Measurements from ENCODE around the gene BAIAP2. TPM values are rescaled to one million over a fixed set of nuclear protein-coding genes. Genes with fewer than 3 reads are reported as not detected.
A peak's percentile ranks its signal among the peaks of the same experiment; 100 is the strongest.

The BAIAP2 gene
- total RNA-seq, 6 donors from 2014 or later = 90.7 to 231 (median 123) TPM

DNA sequence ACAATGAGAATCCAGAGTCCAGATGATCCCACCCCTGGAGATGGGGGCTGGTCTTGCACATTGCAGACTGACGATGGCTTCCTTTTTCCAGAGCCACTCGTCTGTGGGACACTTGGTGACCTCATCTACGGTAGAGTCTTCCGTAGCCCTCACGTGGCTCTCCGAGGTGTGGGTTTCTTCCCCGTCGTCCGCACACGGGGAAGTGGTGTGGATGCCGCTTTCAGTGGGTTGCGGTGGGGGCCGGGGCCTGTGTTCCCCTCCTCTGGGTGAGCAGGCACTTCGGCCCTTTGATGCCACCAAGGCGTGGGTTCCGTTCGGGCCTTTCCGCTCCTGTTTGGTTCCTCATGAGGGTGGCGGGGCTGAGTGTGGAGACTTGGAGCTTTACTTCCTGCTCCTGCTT, 21.4 kb downstream of the BAIAP2 start:
- no peak for TF ChIP-seq CTCF (IDR thresholded peaks at IDR 0.05)
- no peak for TF ChIP-seq EP300 (IDR thresholded peaks at IDR 0.05)
- no peak for TF ChIP-seq POLR2AphosphoS5 (IDR thresholded peaks at IDR 0.05)
- H3K4me3 ChIP-seq = no peak overlapping the region
- peak in 1 of 2 donors; percentile 54 for DNase-seq
- peak overlapping the region in 3 of 4 donors; percentile 73 to 86 (median 86) for H3K27ac ChIP-seq
- H3K4me1 ChIP-seq = peaks cover 60 to 87% (median 66%) of the 10 kb centered on the region in 4 donors
- H3K9me3 ChIP-seq = no peaks in the 10 kb centered on the region
- 72 to 83% methylated on average over 19 of the region's 19 CpGs for WGBS, 2 donors
- ATAC-seq (ENCODE audit: low FRiP score in 2 of 2) = no peak
- no peaks in the 10 kb centered on the region for H3K27me3 ChIP-seq
- peaks cover 0 to 38% (median 21%) of the 10 kb centered on the region in 4 donors for H3K36me3 ChIP-seq

GRCh38 chr17:81057079-81057730, 22.3 kb downstream of the BAIAP2 start:
- TF ChIP-seq POLR2AphosphoS5 (IDR thresholded peaks at IDR 0.05) = peak; percentile 40 to 43
- TF ChIP-seq POLR2A (IDR thresholded peaks at IDR 0.05) = peak in 1 of 4 donors; percentile 32
- TF ChIP-seq EP300 (IDR thresholded peaks at IDR 0.05) = peak in 2 of 4 donors; percentile 77 to 86
- TF ChIP-seq CTCF (IDR thresholded peaks at IDR 0.05) = peak in 2 of 6 experiments; percentile 16 to 30
- Histone ChIP-seq H3K27me3 (no peaks in the 10 kb centered on the region), H3K4me3 (no peak overlapping the region), H3K9me3 (no peaks in the 10 kb centered on the region), H3K4me1 (peaks cover 51 to 79% (median 57%) of the 10 kb centered on the region in 4 donors), H3K36me3 (peaks cover 0 to 41% (median 23%) of the 10 kb centered on the region in 4 donors), H3K27ac (peak overlapping the region; percentile 73 to 86 (median 82))
- peak in 1 of 2 donors; percentile 89 for DNase-seq
- peak; percentile 79 to 89 for ATAC-seq (ENCODE audit: low FRiP score in 2 of 2)
- 39 to 43% methylated on average over 14 of the region's 14 CpGs for WGBS, 2 donors

DNA sequence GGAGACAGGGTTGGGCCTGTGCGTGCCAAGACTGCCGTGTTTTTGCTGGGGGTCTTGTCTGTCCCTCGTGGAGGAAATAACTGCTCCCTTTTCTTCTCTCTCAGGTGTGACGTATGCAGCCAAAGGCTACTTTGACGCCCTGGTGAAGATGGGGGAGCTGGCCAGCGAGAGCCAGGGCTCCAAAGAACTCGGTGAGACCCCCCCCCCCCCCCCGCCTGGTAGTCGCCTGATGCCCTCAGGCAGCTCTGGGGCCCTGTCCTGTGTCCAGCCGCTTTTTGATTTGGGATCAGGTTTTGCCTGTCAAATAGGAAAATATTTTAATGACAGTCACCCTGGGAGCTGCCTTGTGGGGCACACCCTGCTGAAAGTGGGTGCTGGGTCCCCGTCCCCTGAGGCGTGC, 22.8 kb downstream of the BAIAP2 start:
- Histone ChIP-seq H3K4me3 (no peak overlapping the region), H3K9me3 (no peaks in the 10 kb centered on the region), H3K36me3 (peaks cover 0 to 45% (median 23%) of the 10 kb centered on the region in 4 donors), H3K27me3 (no peaks in the 10 kb centered on the region), H3K27ac (peak overlapping the region; percentile 73 to 86 (median 82)), H3K4me1 (peaks cover 50 to 80% (median 57%) of the 10 kb centered on the region in 4 donors)
- no peak for TF ChIP-seq POLR2AphosphoS5 (IDR thresholded peaks at IDR 0.05)
- no peak for TF ChIP-seq EP300 (IDR thresholded peaks at IDR 0.05)
- no peak for TF ChIP-seq CTCF (IDR thresholded peaks at IDR 0.05)
- TF ChIP-seq POLR2A (IDR thresholded peaks at IDR 0.05) = no peak
- DNase-seq (no peak), ATAC-seq (ENCODE audit: low FRiP score in 2 of 2) (no peak)
- WGBS, 2 donors = 69 to 79% methylated on average over 8 to 12 of the region's 12 CpGs

DNA sequence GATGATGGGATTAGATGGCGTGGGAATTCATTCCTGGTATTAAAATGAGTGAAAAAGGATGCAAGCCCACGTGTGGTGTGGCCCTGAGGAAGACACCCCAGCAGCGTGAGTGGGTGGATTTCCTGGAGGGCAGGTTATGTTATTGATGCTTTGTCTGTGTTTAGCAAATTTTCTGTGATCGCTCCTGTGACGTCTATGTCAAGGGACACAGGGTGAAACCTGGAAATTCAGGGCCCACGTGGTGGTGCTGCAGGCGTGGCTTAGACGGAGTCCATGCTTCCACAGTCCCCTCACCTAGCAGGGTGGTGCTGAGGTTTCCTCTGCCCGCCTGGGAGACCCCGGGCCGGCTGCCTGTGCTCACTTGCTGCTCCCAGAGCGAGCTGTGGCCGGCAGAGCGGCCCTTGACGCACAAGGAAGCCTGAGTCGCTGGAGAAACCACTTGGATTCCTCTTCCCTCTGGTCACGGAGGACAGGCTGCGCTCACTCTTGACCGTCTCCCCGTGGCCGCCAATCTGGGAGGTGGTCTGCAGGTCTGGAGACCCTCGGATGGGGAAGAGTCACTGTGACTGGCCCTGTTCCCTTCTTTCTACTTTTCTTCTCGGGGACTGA, 23.4 kb downstream of the BAIAP2 start:
- ATAC-seq (ENCODE audit: low FRiP score in 2 of 2) (no peak), DNase-seq (peak in 1 of 2 donors; percentile 68)
- Histone ChIP-seq H3K36me3 (peaks cover 0 to 48% (median 25%) of the 10 kb centered on the region in 4 donors), H3K27ac (peak overlapping the region; percentile 73 to 86 (median 82)), H3K4me3 (no peak overlapping the region), H3K27me3 (no peaks in the 10 kb centered on the region), H3K9me3 (no peaks in the 10 kb centered on the region), H3K4me1 (peaks cover 52 to 80% (median 58%) of the 10 kb centered on the region in 4 donors)
- WGBS, 2 donors = 86 to 87% methylated on average over 14 to 22 of the region's 23 CpGs
- TF ChIP-seq EP300 (IDR thresholded peaks at IDR 0.05) (no peak), CTCF (IDR thresholded peaks at IDR 0.05) (no peak), POLR2A (IDR thresholded peaks at IDR 0.05) (no peak), POLR2AphosphoS5 (IDR thresholded peaks at IDR 0.05) (no peak)
